DND-41 (cell line): Measurements from ENCODE around the gene BORCS8.

Experiments used
- ATAC-seq: fragments of 200-7000 bp; cut with Tn5 transposase; 3 replicates; pipeline ENCODE4 v1.9.1; 2021; ENCODE audit warnings: low read depth; ENCODE audit not compliant: insufficient read depth
- DNase-seq: peaks from one replicate; pipeline ENCODE4 v3.0.0-alpha.2; 2020
- H2AFZ ChIP-seq: 2 replicates; pipeline ENCODE4 v1.6.0; 2012; ENCODE audit warnings: low read depth, low read length
- H3K27ac ChIP-seq: 2 replicates; pipeline ENCODE4 v1.5.1; 2012; ENCODE audit warnings: low read length, inconsistent platforms
- H3K27me3 ChIP-seq: fragments of 200-600 bp; sonication (generic); 2 replicates; pipeline ENCODE4 v1.6.0; 2012; ENCODE audit warnings: low read length, mild to moderate bottlenecking, inconsistent platforms; ENCODE audit not compliant: insufficient read depth, poor library complexity
- H3K36me3 ChIP-seq: 2 replicates; pipeline ENCODE4 v1.5.1; 2012; ENCODE audit warnings: low read length, inconsistent platforms; ENCODE audit not compliant: insufficient read depth
- H3K4me1 ChIP-seq: 2 replicates; pipeline ENCODE4 v1.5.1; 2012; ENCODE audit warnings: mild to moderate bottlenecking, low read length; ENCODE audit not compliant: insufficient read depth
- H3K4me2 ChIP-seq: 2 replicates; pipeline ENCODE4 v1.6.0; 2012; ENCODE audit warnings: mild to moderate bottlenecking, moderate library complexity, low read length, inconsistent platforms; ENCODE audit not compliant: insufficient read depth
- H3K4me3 ChIP-seq, 2 experiments: fragments of 200-600 bp in 1 of 2; shearing (Covaris generic) in 1 of 2; 2 replicates each; pipeline ENCODE4 v1.5.1; 2012 to 2016; ENCODE audit warnings: inconsistent platforms in 2 of 2, low read length in 2 of 2, mild to moderate bottlenecking in 2 of 2, low read depth in 1 of 2, moderate library complexity in 1 of 2
- H3K79me2 ChIP-seq: 2 replicates; pipeline ENCODE4 v1.6.0; 2012; ENCODE audit warnings: low read length, inconsistent platforms; ENCODE audit not compliant: insufficient read depth
- H3K9ac ChIP-seq: 2 replicates; pipeline ENCODE4 v1.6.0; 2012; ENCODE audit warnings: low read depth, mild to moderate bottlenecking, inconsistent platforms, low read length, moderate library complexity
- H3K9me3 ChIP-seq: 2 replicates; pipeline ENCODE4 v1.5.1; 2012; ENCODE audit warnings: low read length, moderate library complexity, mild to moderate bottlenecking, inconsistent platforms; ENCODE audit not compliant: insufficient read depth, severe bottlenecking
- H4K20me1 ChIP-seq: 2 replicates; pipeline ENCODE4 v1.6.0; 2012; ENCODE audit warnings: low read length; ENCODE audit not compliant: insufficient read depth
- EZH2 ChIP-seq: IDR thresholded peaks from 3 replicates; pipeline ENCODE4 v1.6.1; 2012; ENCODE audit warnings: borderline replicate concordance, low read depth, mild to moderate bottlenecking, moderate library complexity, low read length, inconsistent platforms; ENCODE audit not compliant: severe bottlenecking
- TF ChIP-seq, protein P1 (sequence below): IDR thresholded peaks from 2 replicates; pipeline ENCODE4 v1.5.1; 2012; ENCODE audit warnings: borderline replicate concordance, low read length, moderate library complexity, mild to moderate bottlenecking; ENCODE audit not compliant: poor library complexity, severe bottlenecking; ENCODE audit errors: extremely low read depth

BORCS8 gene

DNA sequence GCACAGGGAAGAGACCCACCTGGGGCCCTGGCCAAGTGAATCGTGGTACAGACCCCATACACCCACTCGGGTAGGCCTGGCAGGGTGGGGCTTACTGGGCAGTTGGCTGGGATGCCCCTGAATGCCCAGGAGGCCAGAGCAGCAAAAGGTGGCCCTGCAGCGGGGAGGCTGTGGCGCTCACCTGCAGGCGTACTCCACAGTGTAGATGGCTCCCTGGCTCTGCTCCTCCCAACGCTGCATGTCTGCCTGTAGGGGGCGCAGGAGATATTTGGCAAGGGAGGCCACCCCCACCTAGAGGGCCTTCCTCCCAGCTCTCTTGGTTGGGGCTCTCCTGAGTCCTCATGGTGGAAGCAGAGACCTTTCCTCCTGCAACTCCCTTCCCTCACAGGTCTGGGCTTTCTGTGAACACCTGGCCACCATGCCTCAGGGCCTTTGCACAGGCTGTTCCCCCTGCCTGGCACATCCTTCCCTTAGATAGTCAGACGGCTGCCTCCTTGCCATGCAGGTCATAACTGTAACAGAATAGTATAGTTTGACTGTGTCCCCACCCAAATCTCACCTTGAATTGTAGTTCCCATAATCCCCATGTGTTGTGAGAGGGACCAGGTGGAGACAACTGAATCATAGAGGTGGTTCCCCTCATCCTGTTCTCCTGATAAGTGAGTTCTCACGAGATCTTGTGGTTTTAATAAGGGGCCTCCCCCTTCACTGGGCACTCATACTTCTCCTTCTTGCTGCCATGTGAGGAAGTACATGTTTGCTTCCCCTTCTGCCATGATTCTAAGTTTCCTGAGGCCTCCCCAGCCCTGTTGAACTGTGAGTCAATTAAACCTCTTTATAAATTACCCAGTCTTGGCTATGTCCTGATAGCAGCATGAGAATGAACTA is 5.9 kb downstream of the BORCS8 start:
- peak; percentile 97 for ATAC-seq
- H3K4me2 ChIP-seq: no peak overlapping the region
- peak; percentile 68 for DNase-seq

DNA sequence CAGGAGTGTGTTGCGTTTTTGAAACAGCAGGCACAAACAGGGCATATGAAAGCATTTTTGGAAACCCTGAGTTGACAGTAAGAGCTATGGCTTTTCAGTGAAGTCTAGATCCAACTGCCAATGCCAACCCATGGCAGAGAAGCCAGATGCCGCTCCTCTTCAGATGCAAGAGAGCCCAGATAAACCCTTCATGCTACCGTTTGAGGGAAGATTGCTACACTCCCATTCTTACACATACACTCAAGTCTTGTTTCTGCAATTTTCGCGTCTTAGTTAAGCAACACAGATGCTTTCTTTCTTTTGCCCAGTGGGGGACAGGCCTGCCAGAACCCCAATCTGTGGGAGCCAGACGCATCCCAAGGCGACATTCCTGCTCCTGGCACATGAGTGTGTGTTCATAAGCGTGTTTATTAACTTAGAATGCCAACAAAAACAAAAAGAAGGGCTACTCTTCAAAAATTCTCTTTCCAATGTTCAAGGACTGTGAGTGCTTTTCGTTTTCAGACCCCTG is 10.4 kb downstream of the BORCS8 start:
- H3K9me3 ChIP-seq: no peaks in the 10 kb centered on the region
- H3K27ac ChIP-seq: no peak overlapping the region
- H3K27me3 ChIP-seq: no peaks in the 10 kb centered on the region
- peaks cover 63% of the 10 kb centered on the region for H3K36me3 ChIP-seq
- no peak for DNase-seq
- 0 out of 2 replicates have a peak, but pooled peaks cover 7% of the 10 kb centered on the region for H4K20me1 ChIP-seq
- no peak overlapping the region for H3K4me3 ChIP-seq
- ATAC-seq: no peak
- TF ChIP-seq, protein P1, sequence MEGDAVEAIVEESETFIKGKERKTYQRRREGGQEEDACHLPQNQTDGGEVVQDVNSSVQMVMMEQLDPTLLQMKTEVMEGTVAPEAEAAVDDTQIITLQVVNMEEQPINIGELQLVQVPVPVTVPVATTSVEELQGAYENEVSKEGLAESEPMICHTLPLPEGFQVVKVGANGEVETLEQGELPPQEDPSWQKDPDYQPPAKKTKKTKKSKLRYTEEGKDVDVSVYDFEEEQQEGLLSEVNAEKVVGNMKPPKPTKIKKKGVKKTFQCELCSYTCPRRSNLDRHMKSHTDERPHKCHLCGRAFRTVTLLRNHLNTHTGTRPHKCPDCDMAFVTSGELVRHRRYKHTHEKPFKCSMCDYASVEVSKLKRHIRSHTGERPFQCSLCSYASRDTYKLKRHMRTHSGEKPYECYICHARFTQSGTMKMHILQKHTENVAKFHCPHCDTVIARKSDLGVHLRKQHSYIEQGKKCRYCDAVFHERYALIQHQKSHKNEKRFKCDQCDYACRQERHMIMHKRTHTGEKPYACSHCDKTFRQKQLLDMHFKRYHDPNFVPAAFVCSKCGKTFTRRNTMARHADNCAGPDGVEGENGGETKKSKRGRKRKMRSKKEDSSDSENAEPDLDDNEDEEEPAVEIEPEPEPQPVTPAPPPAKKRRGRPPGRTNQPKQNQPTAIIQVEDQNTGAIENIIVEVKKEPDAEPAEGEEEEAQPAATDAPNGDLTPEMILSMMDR: no peak
- H3K4me1 ChIP-seq: no peaks in the 10 kb centered on the region
- peaks cover 3% of the 10 kb centered on the region; the same call in 1 of the 2 replicates for H3K79me2 ChIP-seq
- H3K4me2 ChIP-seq: no peak overlapping the region
- no peak overlapping the region for H3K9ac ChIP-seq
- no peak overlapping the region for H2AFZ ChIP-seq

More for the DNA sequence above, 5.9 kb downstream of the BORCS8 start:
- Histone ChIP-seq H3K9ac (no peak overlapping the region), H3K27ac (no peak overlapping the region), H2AFZ (no peak overlapping the region), H3K4me1 (peaks cover 22% of the 10 kb centered on the region), H3K36me3 (peaks cover 36% of the 10 kb centered on the region), H3K79me2 (peaks cover 27% of the 10 kb centered on the region), H3K27me3 (no peaks in the 10 kb centered on the region), H4K20me1 (peaks cover 20% of the 10 kb centered on the region; the same call in 1 of the 2 replicates), H3K4me3 (no peak overlapping the region), H3K9me3 (no peaks in the 10 kb centered on the region)
- TF ChIP-seq, protein P1: peak; percentile 85
- no peak for TF ChIP-seq EZH2

DNA sequence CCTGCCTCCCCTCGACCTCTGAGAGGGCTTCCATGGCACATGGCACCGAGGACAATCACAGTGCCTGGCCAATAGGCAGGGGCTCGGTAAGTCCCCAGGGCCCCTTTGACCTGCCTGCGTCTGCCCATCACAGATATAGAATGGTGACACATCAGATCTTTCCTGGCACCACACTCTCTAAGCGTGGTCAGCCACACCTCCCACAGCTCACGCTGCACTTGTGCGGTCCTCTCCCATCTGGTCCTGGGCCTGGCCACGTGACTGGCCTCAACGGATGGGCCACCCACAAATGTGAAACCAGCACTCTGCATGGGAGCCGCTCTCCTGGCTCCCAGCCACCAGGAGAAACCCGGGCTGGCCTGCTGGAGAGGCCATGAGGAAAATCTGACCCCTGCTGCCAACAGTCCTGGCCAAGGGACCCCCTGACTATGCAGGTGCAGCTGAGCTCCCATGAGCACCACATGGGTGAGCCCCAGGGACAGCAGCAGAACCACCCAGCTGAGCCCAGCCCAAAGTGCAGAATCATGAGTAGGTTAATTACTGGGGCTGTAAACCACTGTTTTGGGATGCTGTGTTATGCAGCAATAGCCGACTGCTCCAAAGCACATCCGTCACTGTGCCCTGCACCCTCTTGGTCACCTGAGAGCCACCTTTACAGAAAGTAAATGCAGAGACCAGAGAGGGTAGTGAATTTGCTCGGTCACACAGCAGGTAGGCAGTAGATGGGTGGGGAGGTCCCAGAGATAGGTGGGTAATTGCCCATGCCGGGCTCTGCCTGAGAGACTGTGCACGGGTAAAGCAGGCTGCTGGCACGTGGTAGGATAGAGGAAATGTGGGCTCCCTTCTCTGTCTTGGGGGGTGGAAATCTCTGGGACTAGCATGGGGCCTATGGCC is 12.2 kb downstream of the BORCS8 start:
- H4K20me1 ChIP-seq: 0 out of 2 replicates have a peak, but pooled peaks cover under 1% of the 10 kb centered on the region
- TF ChIP-seq EZH2: no peak
- TF ChIP-seq, protein P1: no peak
- H3K27ac ChIP-seq: no peak overlapping the region
- H3K79me2 ChIP-seq: no peaks in the 10 kb centered on the region
- no peak for DNase-seq
- H3K27me3 ChIP-seq: no peaks in the 10 kb centered on the region
- H3K4me1 ChIP-seq: no peaks in the 10 kb centered on the region
- H3K36me3 ChIP-seq: peaks cover 52% of the 10 kb centered on the region
- no peak overlapping the region for H2AFZ ChIP-seq
- H3K4me2 ChIP-seq: no peak overlapping the region
- no peak overlapping the region for H3K9ac ChIP-seq
- no peaks in the 10 kb centered on the region for H3K9me3 ChIP-seq
- H3K4me3 ChIP-seq: no peak overlapping the region
- no peak for ATAC-seq
